ENCODE measurements around the gene ZNF304.

DNA sequence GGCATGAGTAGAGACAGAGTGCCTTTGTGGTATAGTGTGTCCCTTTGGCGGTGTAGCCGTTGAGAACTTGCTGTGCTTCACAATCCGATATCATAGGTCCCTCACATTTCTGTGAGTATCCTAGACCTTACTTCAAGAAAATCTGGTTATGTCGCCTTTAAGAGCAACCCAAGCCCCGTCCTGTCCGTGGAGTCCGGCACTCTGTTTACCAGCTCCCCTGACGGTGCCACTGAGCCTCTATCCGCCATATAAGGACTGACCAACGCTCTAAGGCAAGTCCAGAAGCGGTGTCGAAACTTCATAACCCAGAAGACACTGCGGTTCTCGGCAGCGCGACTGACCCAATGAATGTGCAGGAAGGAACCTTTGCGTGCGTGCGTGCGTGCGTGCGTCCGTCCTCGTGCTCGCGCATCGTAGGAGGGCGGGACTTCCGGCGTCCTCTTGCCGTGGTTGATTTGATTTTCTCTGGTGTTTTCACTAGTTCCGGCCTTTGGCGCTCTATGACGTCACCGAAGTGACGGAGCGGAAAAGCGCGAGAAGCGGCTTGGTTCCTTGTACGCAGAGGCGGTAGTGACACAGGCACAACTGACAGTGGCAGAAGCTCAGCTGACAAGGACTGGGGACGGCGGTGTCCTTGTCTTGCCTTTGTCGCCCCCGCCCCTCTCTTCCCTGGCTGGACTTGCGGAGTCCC, 12.1 kb downstream of the ZNF304 start, which contains the start of the genes TRAPPC2B and ZNF547:
- TF ChIP-seq, protein P1, sequence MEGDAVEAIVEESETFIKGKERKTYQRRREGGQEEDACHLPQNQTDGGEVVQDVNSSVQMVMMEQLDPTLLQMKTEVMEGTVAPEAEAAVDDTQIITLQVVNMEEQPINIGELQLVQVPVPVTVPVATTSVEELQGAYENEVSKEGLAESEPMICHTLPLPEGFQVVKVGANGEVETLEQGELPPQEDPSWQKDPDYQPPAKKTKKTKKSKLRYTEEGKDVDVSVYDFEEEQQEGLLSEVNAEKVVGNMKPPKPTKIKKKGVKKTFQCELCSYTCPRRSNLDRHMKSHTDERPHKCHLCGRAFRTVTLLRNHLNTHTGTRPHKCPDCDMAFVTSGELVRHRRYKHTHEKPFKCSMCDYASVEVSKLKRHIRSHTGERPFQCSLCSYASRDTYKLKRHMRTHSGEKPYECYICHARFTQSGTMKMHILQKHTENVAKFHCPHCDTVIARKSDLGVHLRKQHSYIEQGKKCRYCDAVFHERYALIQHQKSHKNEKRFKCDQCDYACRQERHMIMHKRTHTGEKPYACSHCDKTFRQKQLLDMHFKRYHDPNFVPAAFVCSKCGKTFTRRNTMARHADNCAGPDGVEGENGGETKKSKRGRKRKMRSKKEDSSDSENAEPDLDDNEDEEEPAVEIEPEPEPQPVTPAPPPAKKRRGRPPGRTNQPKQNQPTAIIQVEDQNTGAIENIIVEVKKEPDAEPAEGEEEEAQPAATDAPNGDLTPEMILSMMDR (IDR thresholded peaks at IDR 0.05), result peak in 1 of 6 experiments; percentile 14
- TF ChIP-seq POLR2A (IDR thresholded peaks at IDR 0.05), result peak in 3 of 4 donors; percentile 5 to 67 (median 56)
